Brain microvascular endothelial cell (primary cell): ENCODE measurements around the gene ANKS6.
A peak's percentile ranks its signal among the peaks of the same experiment; 100 is the strongest.

Source experiments
- DNase-seq: peaks from one replicate; pipeline ENCODE4 v3.0.0-alpha.2; 2020
- H3K27ac ChIP-seq: fragments of 250-450 bp; sonication (Bioruptor Pico); 2 replicates; pipeline ENCODE4 v1.5.1; 2020; ENCODE audit warnings: mild to moderate bottlenecking, moderate library complexity
- H3K27me3 ChIP-seq: fragments of 250-450 bp; sonication (Bioruptor Pico); replicated peaks from 2 replicates; pipeline ENCODE4 v1.5.1; 2020; ENCODE audit warnings: mild to moderate bottlenecking
- H3K36me3 ChIP-seq: fragments of 250-450 bp; sonication (Bioruptor Pico); replicated peaks from 2 replicates; pipeline ENCODE4 v1.5.1; 2020; ENCODE audit warnings: mild to moderate bottlenecking
- H3K4me3 ChIP-seq: 2 replicates; pipeline ENCODE4 v1.5.1; 2011; ENCODE audit warnings: low read depth, mild to moderate bottlenecking, control low read depth, low read length, moderate library complexity
- in situ Hi-C: cut with HindIII; loops from 2 replicates; pipeline ENCODE4 v1.10.0; 2017; ENCODE audit warnings: low sequenced_read_pairs, low pct_ligation_motif_present
- TF ChIP-seq, protein P1 (sequence below): IDR thresholded peaks from 2 replicates; pipeline ENCODE4 v1.5.1; 2011; ENCODE audit warnings: low read depth, mild to moderate bottlenecking, moderate library complexity, low read length, control low read depth, inconsistent platforms; ENCODE audit errors: missing control alignments

The ANKS6 gene

DNA sequence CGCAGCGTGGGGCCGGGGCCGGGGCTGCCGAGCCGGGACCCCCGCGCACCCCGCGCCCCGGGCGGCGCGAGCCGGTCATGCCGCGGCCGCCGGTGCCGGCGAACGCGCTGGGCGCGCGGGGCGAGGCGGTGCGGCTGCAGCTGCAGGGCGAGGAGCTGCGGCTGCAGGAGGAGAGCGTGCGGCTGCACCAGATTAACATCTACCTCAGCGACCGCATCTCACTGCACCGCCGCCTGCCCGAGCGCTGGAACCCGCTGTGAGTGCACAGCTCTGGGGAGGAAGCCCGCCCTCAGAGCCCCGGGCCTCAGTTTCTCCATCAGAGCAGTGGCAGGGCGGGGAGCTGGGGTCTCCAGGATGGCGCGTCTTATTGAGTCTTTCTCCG, 11.4 kb upstream of the ANKS6 start:
- no peaks in the 10 kb centered on the region for H3K36me3 ChIP-seq
- in situ Hi-C loops: no loop called here
- no peak overlapping the region for H3K27ac ChIP-seq
- no peaks in the 10 kb centered on the region for H3K27me3 ChIP-seq
- H3K4me3 ChIP-seq: peak overlapping the region; percentile 61
- DNase-seq: no peak
- TF ChIP-seq, protein P1, sequence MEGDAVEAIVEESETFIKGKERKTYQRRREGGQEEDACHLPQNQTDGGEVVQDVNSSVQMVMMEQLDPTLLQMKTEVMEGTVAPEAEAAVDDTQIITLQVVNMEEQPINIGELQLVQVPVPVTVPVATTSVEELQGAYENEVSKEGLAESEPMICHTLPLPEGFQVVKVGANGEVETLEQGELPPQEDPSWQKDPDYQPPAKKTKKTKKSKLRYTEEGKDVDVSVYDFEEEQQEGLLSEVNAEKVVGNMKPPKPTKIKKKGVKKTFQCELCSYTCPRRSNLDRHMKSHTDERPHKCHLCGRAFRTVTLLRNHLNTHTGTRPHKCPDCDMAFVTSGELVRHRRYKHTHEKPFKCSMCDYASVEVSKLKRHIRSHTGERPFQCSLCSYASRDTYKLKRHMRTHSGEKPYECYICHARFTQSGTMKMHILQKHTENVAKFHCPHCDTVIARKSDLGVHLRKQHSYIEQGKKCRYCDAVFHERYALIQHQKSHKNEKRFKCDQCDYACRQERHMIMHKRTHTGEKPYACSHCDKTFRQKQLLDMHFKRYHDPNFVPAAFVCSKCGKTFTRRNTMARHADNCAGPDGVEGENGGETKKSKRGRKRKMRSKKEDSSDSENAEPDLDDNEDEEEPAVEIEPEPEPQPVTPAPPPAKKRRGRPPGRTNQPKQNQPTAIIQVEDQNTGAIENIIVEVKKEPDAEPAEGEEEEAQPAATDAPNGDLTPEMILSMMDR: no peak

DNA sequence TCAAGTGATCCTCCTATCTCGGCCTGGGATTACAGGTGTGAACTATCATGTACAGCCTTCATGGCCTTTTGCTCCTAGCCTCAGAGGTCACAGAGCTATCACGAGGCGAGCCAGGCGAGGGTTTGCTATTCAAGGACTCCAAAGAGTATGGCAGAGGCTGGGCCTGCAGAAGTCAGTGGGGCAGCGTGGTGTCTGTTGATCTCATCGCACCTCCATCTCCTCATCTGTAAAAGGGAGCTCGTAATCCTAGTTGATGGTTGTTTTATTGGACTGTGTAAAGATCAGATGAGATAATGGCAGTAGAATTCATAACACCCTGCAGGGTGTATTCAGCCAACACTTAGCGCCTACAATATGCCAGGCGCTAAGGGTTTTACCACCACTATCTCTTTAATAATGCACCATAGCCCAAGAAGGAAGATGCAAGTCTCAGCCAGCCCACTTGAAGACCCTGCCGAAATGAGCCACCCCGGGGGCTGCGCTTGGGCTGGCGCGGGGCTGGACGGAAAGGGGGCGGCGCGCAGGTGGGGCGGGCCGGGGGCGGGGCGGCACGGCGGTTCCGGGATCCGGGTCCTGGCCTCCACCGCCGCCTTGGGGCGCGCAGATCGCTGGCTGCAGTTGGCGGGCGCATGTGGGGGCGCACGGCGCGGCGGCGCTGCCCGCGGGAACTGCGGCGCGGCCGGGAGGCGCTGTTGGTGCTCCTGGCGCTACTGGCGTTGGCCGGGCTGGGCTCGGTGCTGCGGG, 10.9 kb upstream of the ANKS6 start, which contains the start of gene GALNT12:
Gene GALNT12, plus strand, starts transcription at position 601 of the 744 bp plus-strand sequence. Its CDS starts 29 bp downstream, at position 630.
- DNase-seq: no peak
- in situ Hi-C loops: no loop called here
- H3K4me3 ChIP-seq: peak within 1 kb of the TSS; percentile 61
- TF ChIP-seq, protein P1: no peak
- no peak within 1 kb of the TSS for H3K27ac ChIP-seq
- no peaks in the 10 kb centered on the region for H3K36me3 ChIP-seq
- H3K27me3 ChIP-seq: no peaks in the 10 kb centered on the region

DNA sequence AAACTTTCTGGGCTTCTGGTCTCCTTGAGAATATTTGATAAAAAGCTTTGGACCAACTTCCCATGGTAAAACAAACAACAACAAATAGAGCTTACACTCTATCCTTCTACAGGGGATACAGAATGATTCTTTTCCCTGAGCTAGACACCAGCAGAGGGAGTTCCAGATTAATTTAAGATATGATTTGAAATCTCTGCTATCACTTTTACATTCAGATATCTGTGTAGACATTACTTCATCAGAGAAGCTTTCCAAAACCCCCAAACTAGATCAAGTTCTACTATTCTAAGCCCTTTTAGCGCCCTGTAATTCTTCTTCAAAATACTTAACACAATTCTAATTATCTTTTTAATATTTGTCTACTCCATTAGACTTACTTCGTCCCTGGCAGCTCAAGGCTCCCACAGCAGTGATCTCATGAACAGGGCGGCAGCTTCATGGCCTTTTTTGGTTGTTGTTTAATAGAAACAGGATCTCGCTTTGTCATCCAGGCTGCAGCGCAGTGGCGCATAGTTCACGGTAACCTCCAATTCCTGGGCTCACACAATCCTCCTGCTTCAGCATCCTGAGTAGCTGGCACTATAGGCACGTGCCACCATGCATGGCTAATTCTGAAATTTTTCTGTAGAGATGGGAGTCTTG, 10.2 kb upstream of the ANKS6 start:
- TF ChIP-seq, protein P1: peak; percentile 36
- H3K27me3 ChIP-seq: no peaks in the 10 kb centered on the region
- H3K4me3 ChIP-seq: no peak overlapping the region
- H3K36me3 ChIP-seq: no peaks in the 10 kb centered on the region
- no peak overlapping the region for H3K27ac ChIP-seq
- in situ Hi-C loops: no loop called here
- no peak for DNase-seq

DNA sequence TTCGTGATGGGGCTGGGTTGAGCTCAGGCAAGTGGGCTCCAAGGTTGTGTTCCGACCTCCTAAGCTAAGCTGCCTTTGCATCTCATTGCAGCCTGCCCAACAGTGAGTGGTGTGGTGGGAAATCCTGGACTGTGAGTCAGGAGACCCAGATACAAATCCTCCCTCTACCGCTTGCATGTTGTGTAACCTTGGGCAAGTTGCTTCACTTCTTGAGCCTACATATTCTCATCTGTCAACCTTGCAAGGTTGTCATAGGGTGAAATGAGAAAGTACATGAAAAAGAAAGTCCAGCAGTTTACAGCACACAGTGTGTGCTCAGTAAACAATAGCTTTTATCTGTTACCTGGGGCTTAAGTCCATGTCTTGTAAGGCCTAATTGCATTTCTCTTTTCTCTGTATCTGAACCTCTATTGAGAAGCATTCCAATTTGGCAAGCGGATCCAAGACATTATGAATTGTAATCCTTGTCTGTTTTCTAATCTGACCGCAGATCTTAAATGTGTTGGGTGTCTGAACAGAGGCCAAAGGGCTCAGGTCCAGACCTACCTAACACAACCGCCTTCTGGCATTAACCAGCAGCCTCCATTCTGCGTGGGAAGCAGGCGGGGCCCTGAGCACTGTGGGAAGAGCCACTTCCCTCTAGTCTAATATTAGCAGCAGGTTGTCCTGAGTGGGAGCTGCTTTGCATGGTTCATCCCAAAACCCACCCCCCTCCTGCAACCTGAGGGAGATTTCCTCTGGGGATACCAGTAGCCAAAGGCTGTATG, 9.3 kb upstream of the ANKS6 start:
- Histone ChIP-seq H3K36me3 (no peaks in the 10 kb centered on the region), H3K27ac (no peak overlapping the region), H3K4me3 (no peak overlapping the region), H3K27me3 (no peaks in the 10 kb centered on the region)
- peak; percentile 58 for DNase-seq
- TF ChIP-seq, protein P1: no peak
- in situ Hi-C loops: no loop called here

DNA sequence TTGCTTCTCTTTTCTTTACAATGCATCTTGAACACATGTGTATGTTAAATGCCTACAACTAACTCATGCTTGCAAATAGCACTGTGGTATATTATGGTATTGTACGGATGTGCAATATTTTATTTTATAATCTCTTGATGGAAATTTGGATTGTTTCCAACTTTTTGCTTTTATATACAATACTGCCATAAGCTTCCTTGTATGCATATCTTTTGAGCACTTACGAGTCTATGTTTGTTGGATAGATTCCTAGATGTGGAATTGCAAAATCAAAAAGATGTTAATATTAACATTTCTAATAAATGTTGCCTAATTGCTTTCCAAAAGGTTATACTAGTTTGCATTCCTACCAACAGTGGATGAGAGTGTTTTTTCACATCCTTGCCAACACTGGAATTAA, 7.7 kb upstream of the ANKS6 start:
- no peak for DNase-seq
- no peaks in the 10 kb centered on the region for H3K27me3 ChIP-seq
- H3K4me3 ChIP-seq: no peak overlapping the region
- no peak overlapping the region for H3K27ac ChIP-seq
- in situ Hi-C loops: no loop called here
- H3K36me3 ChIP-seq: no peaks in the 10 kb centered on the region
- TF ChIP-seq, protein P1: no peak
